Measurements from ENCODE around the gene RTEL1.
A peak's percentile ranks its signal among the peaks of the same experiment; 100 is the strongest.

Gene RTEL1

DNA sequence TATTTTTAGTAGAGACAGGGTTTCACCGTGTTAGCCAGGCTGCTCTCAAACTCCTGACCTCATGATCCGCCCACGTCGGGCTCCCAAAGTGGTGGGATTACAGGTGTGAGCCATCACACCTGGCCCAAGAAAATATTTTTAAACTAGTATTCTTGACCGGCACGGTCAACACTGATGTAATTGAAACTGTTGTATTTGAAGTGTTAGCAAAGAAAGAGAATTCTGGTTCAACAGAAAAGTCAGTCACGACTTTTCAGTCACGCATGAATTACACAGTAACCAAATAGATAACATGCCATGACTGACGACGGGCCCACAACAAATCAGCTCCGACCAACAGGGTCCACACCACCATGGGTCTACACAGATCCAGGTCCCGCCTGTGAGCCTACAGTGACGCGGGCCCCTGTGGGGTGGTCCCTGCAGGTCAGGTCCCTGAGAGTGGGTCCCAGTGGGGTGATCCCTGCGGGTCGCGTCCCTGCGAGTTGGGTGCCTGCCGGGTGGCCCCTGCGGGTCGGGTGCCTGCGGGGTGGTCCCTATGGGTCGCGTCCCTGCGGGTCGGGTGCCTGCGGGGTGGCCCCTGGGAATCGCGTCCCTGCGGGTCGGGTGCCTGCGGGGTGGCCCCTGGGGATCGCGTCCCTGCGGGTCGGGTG lies 32.2 kb upstream of the RTEL1 start:
- DNase-seq: peak in 1 of 2 donors; percentile 73
- Histone ChIP-seq H3K4me3 (peak overlapping the region; percentile 74 to 75), H3K9me3 (no peaks in the 10 kb centered on the region), H3K27me3 (no peaks in the 10 kb centered on the region), H3K4me1 (peaks cover 0 to 27% (median 20%) of the 10 kb centered on the region in 4 donors), H3K36me3 (no peaks in the 10 kb centered on the region), H3K27ac (peak overlapping the region; percentile 93 to 97)
- TF ChIP-seq, protein P1, sequence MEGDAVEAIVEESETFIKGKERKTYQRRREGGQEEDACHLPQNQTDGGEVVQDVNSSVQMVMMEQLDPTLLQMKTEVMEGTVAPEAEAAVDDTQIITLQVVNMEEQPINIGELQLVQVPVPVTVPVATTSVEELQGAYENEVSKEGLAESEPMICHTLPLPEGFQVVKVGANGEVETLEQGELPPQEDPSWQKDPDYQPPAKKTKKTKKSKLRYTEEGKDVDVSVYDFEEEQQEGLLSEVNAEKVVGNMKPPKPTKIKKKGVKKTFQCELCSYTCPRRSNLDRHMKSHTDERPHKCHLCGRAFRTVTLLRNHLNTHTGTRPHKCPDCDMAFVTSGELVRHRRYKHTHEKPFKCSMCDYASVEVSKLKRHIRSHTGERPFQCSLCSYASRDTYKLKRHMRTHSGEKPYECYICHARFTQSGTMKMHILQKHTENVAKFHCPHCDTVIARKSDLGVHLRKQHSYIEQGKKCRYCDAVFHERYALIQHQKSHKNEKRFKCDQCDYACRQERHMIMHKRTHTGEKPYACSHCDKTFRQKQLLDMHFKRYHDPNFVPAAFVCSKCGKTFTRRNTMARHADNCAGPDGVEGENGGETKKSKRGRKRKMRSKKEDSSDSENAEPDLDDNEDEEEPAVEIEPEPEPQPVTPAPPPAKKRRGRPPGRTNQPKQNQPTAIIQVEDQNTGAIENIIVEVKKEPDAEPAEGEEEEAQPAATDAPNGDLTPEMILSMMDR (IDR thresholded peaks at IDR 0.05): no peak
- intact Hi-C loops (cut with DNase I; ENCODE audit: low total_unique reads): loop anchor here (5.0 to 10.0 kb wide), 3 partner anchors 81 to 239 kb away; partner anchors contain the start of genes ABHD16B, ARFRP1, TPD52L2 and ZGPAT

DNA sequence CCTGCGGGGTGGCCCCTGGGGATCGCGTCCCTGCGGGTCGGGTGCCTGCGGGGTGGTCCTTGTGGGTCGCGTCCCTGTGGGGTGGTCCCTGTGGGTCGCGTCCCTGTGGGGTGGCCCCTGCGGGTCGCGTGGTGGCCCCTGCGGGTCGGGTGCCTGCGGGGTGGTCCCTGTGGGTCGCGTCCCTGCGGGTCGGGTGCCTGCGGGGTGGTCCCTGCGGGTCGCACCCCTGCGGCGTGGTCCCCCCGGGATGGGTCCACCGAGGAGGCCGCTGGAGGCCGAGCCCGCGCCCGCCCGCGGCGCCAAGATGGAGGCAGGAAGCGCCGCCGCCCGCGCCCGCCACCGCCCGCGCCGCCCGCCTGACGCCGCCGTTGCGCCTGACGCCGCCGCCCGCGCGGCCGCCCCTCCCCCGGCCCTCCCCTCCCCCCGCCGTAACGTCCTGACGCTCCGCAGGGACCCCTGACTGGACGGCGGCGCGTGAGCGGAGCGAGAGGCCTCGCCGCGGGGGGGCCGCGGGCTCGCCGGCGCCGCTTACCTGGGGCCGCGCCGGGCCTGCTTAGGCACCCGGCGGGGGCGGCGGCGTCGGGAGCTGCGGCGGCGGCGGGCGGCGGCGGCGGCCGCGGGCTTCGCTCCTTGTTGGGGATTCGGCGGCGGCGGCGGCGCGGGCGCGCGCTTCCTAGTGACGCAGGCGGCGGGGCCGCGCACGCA lies 31.5 kb upstream of the RTEL1 start, which contains the start of gene GMEB2:
TSS of gene GMEB2 (minus strand) at position 678 of the 705 bp plus-strand sequence. CDS start 7,704 bp downstream, outside the sequence.
- TF ChIP-seq, protein P1 (IDR thresholded peaks at IDR 0.05): no peak
- Histone ChIP-seq H3K36me3 (no peaks in the 10 kb centered on the region), H3K27me3 (no peaks in the 10 kb centered on the region), H3K27ac (peak within 1 kb of the TSS; percentile 93 to 97), H3K4me1 (peaks cover 0 to 27% (median 20%) of the 10 kb centered on the region in 4 donors), H3K4me3 (peak within 1 kb of the TSS; percentile 74 to 75), H3K9me3 (no peaks in the 10 kb centered on the region)
- intact Hi-C loops (cut with DNase I; ENCODE audit: low total_unique reads): loop anchor here (5.0 to 10.0 kb wide), 3 partner anchors 81 to 238 kb away; partner anchors contain the start of genes ABHD16B, ARFRP1, TPD52L2 and ZGPAT
- peak in 1 of 2 donors; percentile 86 for DNase-seq

DNA sequence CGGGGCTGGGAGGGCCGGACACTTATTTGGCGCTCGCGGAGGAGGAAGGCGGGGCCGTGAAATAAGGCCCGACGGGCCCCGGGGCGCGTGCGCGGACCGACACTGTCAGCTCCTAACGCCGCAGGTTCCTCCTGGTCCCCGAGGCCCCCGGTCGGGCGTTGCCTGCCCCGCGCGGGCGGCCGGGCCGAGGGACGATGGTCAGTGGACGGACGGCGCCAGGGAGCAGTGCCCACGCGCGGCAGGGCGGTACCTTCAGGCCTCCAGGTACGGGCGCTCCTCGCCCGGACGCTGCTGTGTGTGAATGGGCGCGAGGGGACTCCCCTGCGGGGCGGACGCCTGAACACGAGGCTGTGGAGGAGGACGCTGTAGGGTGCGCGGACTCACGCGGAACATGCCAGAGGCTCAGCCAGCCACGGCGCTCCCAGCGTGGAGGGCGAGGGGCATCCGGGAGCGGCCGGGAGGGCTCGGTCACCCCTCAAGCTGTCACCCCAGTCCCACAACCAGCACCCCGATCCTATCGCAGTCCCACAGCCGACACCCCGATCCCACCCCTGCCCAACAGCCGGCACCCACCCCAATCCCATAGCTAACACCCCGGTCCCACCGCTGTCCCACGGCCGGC lies 30.9 kb upstream of the RTEL1 start:
- H3K4me1 ChIP-seq: peaks cover 0 to 27% (median 20%) of the 10 kb centered on the region in 4 donors
- no peaks in the 10 kb centered on the region for H3K9me3 ChIP-seq
- intact Hi-C loops (cut with DNase I; ENCODE audit: low total_unique reads): loop anchor here (5.0 to 10.0 kb wide), 3 partner anchors 80 to 238 kb away; partner anchors contain the start of genes ABHD16B, ARFRP1, TPD52L2 and ZGPAT
- peak; percentile 92 to 96 for DNase-seq
- no peaks in the 10 kb centered on the region for H3K36me3 ChIP-seq
- no peaks in the 10 kb centered on the region for H3K27me3 ChIP-seq
- TF ChIP-seq, protein P1 (IDR thresholded peaks at IDR 0.05): no peak
- H3K4me3 ChIP-seq: peak overlapping the region; percentile 74 to 75
- H3K27ac ChIP-seq: peak overlapping the region; percentile 93 to 97

DNA sequence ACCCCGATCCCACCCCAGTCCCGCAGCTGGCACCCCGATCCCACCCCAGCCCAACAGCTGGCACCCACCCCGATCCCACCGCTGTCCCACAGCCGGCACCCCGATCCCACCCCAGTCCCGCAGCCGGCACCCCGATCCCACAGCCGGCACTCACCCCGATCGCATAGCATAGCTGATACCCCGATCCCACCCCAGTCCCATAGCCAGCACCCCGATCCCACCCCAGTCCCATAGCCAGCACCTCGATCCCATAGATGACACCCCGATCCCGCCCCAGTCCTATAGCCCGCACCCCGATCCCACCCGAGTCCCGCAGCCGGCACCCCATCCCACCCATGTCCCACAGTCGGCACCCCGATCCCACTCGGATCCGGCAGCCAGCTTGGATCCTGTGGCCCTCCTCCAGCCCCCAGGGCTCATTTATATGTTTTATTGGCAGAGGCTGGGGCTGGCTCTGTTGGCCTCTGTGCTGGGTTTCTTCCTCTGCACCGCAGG lies 30.3 kb upstream of the RTEL1 start:
- Histone ChIP-seq H3K27me3 (no peaks in the 10 kb centered on the region), H3K36me3 (no peaks in the 10 kb centered on the region), H3K4me1 (peaks cover 0 to 27% (median 20%) of the 10 kb centered on the region in 4 donors), H3K9me3 (no peaks in the 10 kb centered on the region), H3K4me3 (peak overlapping the region; percentile 74 to 75), H3K27ac (peak overlapping the region; percentile 93 to 97)
- DNase-seq: no peak
- intact Hi-C loops (cut with DNase I; ENCODE audit: low total_unique reads): loop anchor here (5.0 to 10.0 kb wide), 3 partner anchors 80 to 237 kb away; partner anchors contain the start of genes ABHD16B, ARFRP1, TPD52L2 and ZGPAT
- TF ChIP-seq, protein P1 (IDR thresholded peaks at IDR 0.05): no peak
